ENCODE data around the gene NAA16. TPM values are rescaled to one million over a fixed set of nuclear protein-coding genes. Genes with fewer than 3 reads are reported as not detected.
"Not testable (repeated sequence)": the region's sequence is repeated elsewhere in the genome, so short reads cannot be mapped to it uniquely, and the experiment has no call there.

The NAA16 gene
- total RNA-seq, 1 experiment from 2014 or later: 27.1 TPM

DNA sequence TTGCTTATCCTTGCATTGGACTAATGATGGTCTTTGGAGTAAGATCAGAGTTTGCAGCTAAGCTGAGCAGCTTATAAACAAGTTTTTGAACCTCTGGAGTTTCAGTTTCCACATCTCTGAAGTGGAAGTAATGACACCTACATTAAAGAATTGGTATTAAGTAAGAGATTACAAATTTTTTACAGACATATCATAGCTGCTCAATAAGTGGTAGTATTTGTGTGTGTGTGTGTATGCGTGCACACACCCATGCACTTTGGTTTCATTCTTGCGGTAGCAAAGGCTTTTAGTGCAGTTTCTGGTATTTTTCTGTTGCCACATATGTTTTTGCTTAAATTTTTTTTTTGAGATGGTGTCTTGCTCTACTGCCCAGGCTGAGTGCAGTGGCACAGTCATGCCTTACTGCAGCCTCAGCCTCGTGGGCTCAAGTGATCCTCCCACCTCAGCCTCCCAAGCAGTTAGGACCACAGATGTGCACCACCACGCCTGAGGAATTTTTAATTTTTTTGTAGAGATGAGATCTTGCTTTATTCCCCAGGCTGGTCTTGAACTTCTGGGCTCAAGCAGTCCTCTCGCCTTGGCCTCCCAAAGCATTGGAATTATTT, 4.5 kb downstream of the NAA16 start:
- DNase-seq: no peak
- H3K4me3 ChIP-seq: no peak overlapping the region
- H3K27me3 ChIP-seq: no peaks in the 10 kb centered on the region
- H3K27ac ChIP-seq: no peak overlapping the region
- H3K4me1 ChIP-seq: peaks cover 3% of the 10 kb centered on the region; the same call in 1 of the 2 replicates
- H3K36me3 ChIP-seq: peaks cover 24% of the 10 kb centered on the region
- no peaks in the 10 kb centered on the region for H3K9me3 ChIP-seq (replicated peaks)

DNA sequence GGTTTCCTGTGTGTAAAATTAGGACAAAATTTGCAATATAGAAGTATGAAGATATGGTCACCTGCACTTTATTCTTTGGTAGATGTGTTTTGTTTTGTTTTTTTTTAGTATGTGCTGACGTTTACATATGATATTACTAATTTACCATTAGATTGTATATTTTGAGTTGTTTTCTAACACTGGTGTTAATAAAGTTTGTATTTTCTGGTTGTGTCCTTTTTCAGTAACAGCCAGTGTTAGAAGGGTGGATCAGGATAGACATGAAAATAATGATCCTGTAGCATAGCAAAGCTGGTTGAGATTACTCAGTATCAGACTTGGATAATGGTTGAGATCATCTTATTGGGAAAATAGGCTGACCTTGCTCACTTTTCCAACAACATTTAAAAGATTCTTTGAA, 6.2 kb downstream of the NAA16 start:
- no peak for DNase-seq
- Histone ChIP-seq H3K9me3 (replicated peaks) (no peaks in the 10 kb centered on the region), H3K27me3 (no peaks in the 10 kb centered on the region), H3K4me3 (no peak overlapping the region), H3K36me3 (peaks cover 35% of the 10 kb centered on the region), H3K4me1 (peaks cover 3% of the 10 kb centered on the region; the same call in 1 of the 2 replicates), H3K27ac (no peak overlapping the region)

- Histone ChIP-seq H3K27ac (no peak overlapping the region), H3K4me3 (no peak overlapping the region), H3K9me3 (replicated peaks) (no peaks in the 10 kb centered on the region), H3K36me3 (peaks cover 58% of the 10 kb centered on the region), H3K4me1 (no peaks in the 10 kb centered on the region), H3K27me3 (no peaks in the 10 kb centered on the region)
- DNase-seq: no peak
These were observed 14.7 kb downstream of the NAA16 start for GRCh38 chr13:41325752-41326151.

DNA sequence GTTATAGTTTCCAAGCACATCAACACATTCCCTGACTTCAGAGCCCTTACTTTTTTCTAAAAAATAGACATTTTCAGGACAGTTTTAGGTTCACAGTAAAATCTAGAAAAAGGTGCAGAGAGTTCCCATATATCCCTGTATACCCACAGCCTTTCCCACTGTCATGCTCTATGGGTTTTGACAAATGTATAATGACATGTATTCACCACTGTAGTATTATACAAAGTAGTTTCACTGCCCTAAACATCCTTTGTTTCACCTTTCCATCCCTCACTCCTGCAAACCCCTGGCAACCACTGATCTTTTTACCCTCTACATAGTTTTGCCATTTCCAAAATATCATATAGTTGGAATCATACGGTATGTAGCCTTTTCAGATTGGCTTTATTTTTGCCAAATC, 15.6 kb downstream of the NAA16 start:
- H3K27me3 ChIP-seq: no peaks in the 10 kb centered on the region
- peaks cover 49% of the 10 kb centered on the region for H3K36me3 ChIP-seq
- H3K4me1 ChIP-seq: no peaks in the 10 kb centered on the region
- H3K4me3 ChIP-seq: no peak overlapping the region
- no peak overlapping the region for H3K27ac ChIP-seq
- no peaks in the 10 kb centered on the region for H3K9me3 ChIP-seq (replicated peaks)
- DNase-seq: no peak

GRCh38 chr13:41327994-41328790, 17.1 kb downstream of the NAA16 start:
- no peaks in the 10 kb centered on the region for H3K27me3 ChIP-seq
- no peak overlapping the region for H3K27ac ChIP-seq
- H3K36me3 ChIP-seq: peaks cover 49% of the 10 kb centered on the region
- no peaks in the 10 kb centered on the region for H3K9me3 ChIP-seq (replicated peaks)
- no peak for DNase-seq
- H3K4me3 ChIP-seq: no peak overlapping the region
- H3K4me1 ChIP-seq: no peaks in the 10 kb centered on the region

- no peaks in the 10 kb centered on the region for H3K27me3 ChIP-seq
- peaks cover 47% of the 10 kb centered on the region for H3K36me3 ChIP-seq
- no peaks in the 10 kb centered on the region for H3K4me1 ChIP-seq
- H3K27ac ChIP-seq: no peak overlapping the region
- no peak overlapping the region for H3K4me3 ChIP-seq
- DNase-seq: peak in 1 of 2 experiments; percentile 23
- no peaks in the 10 kb centered on the region for H3K9me3 ChIP-seq (replicated peaks)
These were observed 21.8 kb downstream of the NAA16 start for GRCh38 chr13:41332829-41333228.

DNA sequence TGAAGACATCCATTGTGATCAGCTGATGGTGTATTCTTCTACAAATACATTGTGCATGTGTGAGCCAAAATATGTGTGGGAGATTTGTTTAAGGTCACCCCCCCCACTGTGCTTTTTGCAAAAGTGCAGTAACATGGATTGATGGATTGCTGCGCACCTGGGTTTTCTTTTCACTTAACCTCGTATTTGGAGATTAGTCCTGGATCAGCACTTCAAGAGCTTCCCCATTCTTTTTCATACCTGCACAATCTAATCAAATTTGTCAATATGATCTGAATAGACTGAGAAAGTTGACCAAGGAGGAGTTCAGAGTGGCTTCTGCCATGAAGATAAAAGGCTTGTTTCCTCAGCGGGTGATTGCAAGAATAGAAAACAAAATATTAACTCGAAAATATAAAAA, 23.7 kb downstream of the NAA16 start:
- H3K27ac ChIP-seq: no peak overlapping the region

DNA sequence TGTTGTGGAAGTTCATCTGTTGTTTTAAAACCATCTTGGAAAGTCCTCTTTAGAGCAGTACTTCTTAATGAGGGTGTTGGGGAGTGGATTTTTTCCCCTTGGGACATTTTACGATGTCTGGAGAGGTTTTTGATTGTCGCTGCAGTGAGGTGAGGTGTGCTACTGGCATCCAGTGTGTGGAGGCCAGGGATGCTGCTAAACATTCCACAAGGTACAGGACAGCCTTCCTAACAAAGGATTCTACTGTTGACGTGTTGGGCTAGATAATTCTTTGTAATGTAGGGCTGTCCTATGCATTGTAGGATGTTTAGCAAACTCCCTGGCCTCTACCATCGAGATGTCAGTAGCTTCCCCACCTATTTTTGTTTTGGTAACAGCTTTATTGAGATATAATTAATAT, 33.3 kb downstream of the NAA16 start:
- no peaks in the 10 kb centered on the region for H3K9me3 ChIP-seq (replicated peaks)
- DNase-seq: no peak
- H3K27me3 ChIP-seq: no peaks in the 10 kb centered on the region
- no peak overlapping the region for H3K27ac ChIP-seq
- peaks cover 57% of the 10 kb centered on the region for H3K36me3 ChIP-seq
- H3K4me3 ChIP-seq: no peak overlapping the region
- no peaks in the 10 kb centered on the region for H3K4me1 ChIP-seq

More for the DNA sequence above, 23.7 kb downstream of the NAA16 start:
- Histone ChIP-seq H3K36me3 (peaks cover 53% of the 10 kb centered on the region), H3K4me3 (no peak overlapping the region), H3K27me3 (no peaks in the 10 kb centered on the region), H3K4me1 (no peaks in the 10 kb centered on the region), H3K9me3 (replicated peaks) (no peaks in the 10 kb centered on the region)
- DNase-seq: no peak

DNA sequence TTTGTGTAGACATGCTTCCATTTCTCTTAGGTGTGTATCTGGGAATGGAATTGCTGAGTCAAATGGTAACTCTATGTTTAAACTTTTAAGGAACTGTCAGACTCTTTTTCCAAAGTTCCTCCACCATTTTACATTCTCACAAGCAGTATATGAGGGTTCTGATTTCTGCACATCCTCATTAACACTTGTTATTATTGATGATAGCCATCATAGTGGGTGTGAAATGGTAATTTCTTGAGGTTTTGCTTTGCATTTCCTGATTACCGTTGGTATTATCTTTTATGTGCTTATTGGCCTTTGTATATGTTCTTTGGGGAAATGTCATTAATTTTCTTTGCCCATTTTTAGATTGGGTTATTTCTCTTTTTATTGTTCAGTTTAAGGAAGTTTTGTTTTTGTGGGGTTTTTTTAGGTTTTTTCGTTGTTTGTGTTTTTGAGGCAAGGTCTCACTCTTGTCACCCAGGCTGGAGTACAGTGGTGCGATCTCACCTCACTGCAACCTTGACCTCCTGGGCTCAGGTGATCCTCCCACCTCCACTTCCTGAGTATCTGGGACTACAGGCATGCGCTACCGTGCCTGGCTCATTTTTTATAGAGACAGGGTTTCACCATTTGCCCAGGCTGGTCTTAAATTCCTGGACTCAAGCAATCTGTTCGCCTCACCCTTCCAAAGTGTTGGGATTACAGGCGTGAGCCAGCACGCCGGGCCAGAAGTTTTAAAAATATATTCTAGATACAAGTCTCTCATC, 34.3 kb downstream of the NAA16 start:
- no peak for DNase-seq
- peaks cover 53% of the 10 kb centered on the region for H3K36me3 ChIP-seq
- H3K27me3 ChIP-seq: no peaks in the 10 kb centered on the region
- no peak overlapping the region for H3K4me3 ChIP-seq
- H3K4me1 ChIP-seq: no peaks in the 10 kb centered on the region
- no peak overlapping the region for H3K27ac ChIP-seq
- H3K9me3 ChIP-seq (replicated peaks): no peaks in the 10 kb centered on the region

DNA sequence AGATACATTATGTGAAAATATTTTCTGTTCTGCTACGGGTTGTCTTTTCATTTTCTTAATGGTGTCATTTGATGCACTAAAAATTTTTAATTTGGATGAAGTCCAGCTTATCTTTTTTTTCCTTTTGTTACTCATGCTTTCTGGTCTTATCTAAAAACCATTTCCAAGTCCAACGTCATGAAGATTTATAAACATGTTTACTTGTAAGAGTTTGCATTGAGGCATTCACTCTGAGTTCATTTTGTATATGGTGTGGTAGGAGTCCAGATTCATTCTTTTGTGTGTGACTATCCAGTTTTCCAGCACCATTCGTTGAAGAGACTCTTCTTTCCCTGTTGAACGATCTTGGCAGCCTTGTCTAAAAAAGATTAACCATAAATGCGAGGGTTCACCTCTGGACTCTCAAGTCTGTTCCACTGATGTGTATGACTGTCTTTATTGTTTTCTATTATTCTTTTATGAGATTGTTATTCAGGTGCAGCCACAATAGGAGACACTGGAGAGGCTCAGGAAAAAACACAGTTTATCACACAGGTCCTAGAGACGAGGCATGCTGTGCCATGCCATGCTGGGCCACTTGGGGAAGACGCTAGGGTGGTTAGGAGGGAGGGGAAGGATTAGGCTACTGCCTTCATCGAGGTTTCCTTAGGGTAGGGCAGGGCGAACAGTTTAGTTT, 35.0 kb downstream of the NAA16 start:
- H3K4me3 ChIP-seq: no peak overlapping the region
- no peak overlapping the region for H3K27ac ChIP-seq
- H3K36me3 ChIP-seq: peaks cover 51% of the 10 kb centered on the region
- no peaks in the 10 kb centered on the region for H3K9me3 ChIP-seq (replicated peaks)
- DNase-seq: no peak
- H3K27me3 ChIP-seq: no peaks in the 10 kb centered on the region
- no peaks in the 10 kb centered on the region for H3K4me1 ChIP-seq

DNA sequence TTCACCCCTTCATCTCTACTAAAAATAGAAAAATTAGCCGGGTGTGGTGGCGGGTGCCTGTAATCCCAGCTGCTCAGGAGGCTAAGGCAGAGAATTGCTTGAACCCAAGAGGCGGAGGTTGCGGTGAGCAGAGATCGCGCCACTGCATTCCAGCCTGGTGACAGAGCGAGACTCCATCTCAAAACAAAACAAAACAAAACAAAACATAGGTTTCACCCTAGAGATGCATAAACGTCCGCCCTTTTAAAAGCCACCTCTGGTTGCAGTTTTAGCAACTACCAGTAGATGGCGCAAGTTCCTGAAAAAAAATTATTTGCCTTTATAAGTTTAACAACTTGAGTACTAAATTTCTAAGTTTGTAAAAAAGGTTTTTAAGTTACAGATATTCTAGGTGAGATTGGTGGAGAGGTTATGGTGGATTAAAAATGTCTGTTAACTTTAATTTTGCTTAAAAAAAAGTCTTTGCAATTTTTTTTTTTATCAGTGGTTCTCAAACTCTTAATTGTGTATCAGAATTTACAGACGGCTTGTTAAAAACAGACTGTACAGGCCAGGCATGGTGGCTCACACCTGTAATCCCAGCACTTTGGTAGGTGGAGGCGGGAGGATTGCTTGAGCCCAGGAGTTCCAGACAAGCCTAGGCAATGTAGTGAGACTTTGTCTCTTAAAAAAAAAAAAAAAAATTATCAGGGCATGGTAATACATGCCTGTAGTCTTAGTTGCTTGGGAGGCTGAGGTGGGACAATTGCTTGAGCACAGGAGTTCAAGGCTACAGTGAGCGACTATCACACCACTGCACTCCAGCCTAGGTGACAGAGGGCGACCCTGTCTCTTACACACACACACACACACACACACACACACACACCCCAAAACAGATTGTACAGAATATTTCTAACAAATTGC, 42.1 kb downstream of the NAA16 start:
- Histone ChIP-seq H3K9me3 (replicated peaks) (no peaks in the 10 kb centered on the region), H3K27me3 (no peaks in the 10 kb centered on the region), H3K4me3 (no peak overlapping the region), H3K4me1 (no peaks in the 10 kb centered on the region), H3K36me3 (peaks cover 32% of the 10 kb centered on the region), H3K27ac (no peak overlapping the region)
- DNase-seq: peak; percentile 29 to 63

DNA sequence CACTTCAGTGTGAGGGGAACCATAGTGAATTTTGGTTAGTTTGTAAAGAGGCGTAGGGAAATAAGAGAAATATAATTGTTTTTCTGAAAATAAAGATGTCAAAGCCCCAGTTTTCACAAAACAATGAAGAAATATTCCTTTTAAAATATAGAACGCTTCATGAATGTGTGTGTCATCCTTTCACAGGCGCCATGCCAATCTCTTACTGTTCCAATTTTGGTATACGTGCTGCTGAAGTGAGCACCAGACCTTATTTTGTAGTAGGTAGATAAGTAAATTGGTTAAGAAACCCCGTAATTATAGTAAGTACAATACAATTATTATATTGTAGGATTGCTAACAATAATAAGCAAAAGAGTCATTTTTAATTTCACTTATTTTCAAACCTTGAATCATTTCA, 43.3 kb downstream of the NAA16 start:
- DNase-seq: no peak
- no peaks in the 10 kb centered on the region for H3K4me1 ChIP-seq
- H3K36me3 ChIP-seq: peaks cover 33% of the 10 kb centered on the region
- H3K27ac ChIP-seq: no peak overlapping the region
- no peaks in the 10 kb centered on the region for H3K9me3 ChIP-seq (replicated peaks)
- H3K4me3 ChIP-seq: no peak overlapping the region
- no peaks in the 10 kb centered on the region for H3K27me3 ChIP-seq

- H3K4me3 ChIP-seq; H3K4me1 ChIP-seq; H3K27me3 ChIP-seq; H3K9me3 ChIP-seq (replicated peaks); H3K27ac ChIP-seq; DNase-seq: not testable (repeated sequence)
- H3K36me3 ChIP-seq: peaks cover 48% of the 10 kb centered on the region
These were observed 45.2 kb downstream of the NAA16 start for GRCh38 chr13:41356385-41356648.

GRCh38 chr13:41356786-41357185, 45.7 kb downstream of the NAA16 start:
- H3K36me3 ChIP-seq: peaks cover 50% of the 10 kb centered on the region
- no peak for DNase-seq
- no peaks in the 10 kb centered on the region for H3K9me3 ChIP-seq (replicated peaks)
- H3K27me3 ChIP-seq: no peaks in the 10 kb centered on the region
- no peak overlapping the region for H3K4me3 ChIP-seq
- no peak overlapping the region for H3K27ac ChIP-seq
- no peaks in the 10 kb centered on the region for H3K4me1 ChIP-seq

Data from SJCRH30 (cell line).